Stimulated activated CD4-positive, alpha-beta T cell treated with anti-CD3 and anti-CD28 coated beads, Interleukin-4, amount 100 ng/mL, for 48 hours (primary cell): Measurements from ENCODE around the gene LRRC2.
"Not testable (repeated sequence)": the region's sequence is repeated elsewhere in the genome, so short reads cannot be mapped to it uniquely, and the experiment has no call there.

Source experiments
- DNase-seq, 2 donors: peaks; one replicate each; pipeline ENCODE4 v3.0.0-alpha.2; 2020; ENCODE audit warnings: low read depth in 2 of 2

Gene LRRC2

DNA sequence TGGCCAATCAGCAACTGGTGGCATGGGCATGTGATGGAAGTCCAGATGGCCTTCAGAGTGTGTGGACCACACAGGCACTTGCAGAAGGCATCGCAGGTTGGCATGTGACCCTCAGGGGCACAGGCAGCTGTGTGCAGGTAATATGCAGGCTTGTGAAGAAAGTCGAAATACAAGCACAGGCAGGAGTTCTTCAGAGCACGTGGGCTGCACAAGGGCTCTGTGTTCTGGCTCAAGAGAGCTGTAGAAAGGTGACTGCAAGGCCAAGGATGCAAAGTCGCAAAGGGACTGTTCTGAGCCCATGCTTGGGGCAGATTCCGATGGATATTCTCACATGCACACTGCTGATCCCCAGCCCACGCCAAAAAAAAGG, 8.3 kb downstream of the LRRC2 start:
- no peak for DNase-seq

DNA sequence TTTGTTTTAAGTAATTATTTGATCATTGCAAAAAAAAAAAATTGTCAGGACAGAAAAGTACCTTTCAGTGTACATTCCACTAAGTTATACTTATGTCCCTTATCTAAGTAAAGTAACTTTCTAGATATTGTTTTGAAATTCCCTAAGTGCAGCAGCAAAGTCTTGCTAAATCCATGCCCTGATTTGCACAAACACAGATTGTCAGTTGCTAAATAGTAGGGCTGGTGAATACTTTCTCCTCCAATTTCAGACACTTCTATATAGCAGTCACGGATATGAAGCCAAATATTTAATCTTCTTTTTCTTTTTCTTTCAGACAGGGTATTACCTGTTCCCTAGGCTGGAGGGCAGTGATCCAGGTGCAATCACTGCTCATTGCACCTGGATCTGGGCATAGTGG, 12.9 kb downstream of the LRRC2 start:
- no peak for DNase-seq

- DNase-seq: no peak
Observed at GRCh38 chr3:46552538-46552937, 13.6 kb downstream of the LRRC2 start.

GRCh38 chr3:46551615-46552014, 14.5 kb downstream of the LRRC2 start:
- no peak for DNase-seq

DNA sequence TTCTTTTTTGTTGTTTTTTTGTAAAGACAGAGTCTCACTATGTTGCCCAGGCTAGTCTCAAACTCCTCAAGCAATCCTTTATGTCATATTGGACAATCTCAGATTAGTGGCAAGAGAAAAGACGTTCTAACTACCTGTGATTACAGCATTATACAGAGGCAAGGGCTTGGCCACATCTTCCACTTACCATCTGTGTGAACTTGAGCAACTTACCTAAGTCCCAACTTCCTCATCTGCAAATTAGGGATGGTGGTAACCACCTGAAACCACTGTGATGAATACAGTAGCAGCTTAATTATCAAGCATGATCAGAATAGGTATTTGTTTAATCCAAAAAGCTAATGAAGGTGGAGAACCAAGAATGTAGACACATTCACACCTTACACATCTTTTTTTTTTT, 16.1 kb downstream of the LRRC2 start:
- DNase-seq: no peak

- no peak for DNase-seq
Observed at GRCh38 chr3:46549408-46549904, 16.6 kb downstream of the LRRC2 start.

GRCh38 chr3:46548611-46549010, 17.5 kb downstream of the LRRC2 start:
- not testable (repeated sequence) for DNase-seq

- no peak for DNase-seq
Observed at GRCh38 chr3:46546896-46547440, 19.1 kb downstream of the LRRC2 start.

GRCh38 chr3:46545818-46546630, 20.1 kb downstream of the LRRC2 start:
- DNase-seq: no peak

DNA sequence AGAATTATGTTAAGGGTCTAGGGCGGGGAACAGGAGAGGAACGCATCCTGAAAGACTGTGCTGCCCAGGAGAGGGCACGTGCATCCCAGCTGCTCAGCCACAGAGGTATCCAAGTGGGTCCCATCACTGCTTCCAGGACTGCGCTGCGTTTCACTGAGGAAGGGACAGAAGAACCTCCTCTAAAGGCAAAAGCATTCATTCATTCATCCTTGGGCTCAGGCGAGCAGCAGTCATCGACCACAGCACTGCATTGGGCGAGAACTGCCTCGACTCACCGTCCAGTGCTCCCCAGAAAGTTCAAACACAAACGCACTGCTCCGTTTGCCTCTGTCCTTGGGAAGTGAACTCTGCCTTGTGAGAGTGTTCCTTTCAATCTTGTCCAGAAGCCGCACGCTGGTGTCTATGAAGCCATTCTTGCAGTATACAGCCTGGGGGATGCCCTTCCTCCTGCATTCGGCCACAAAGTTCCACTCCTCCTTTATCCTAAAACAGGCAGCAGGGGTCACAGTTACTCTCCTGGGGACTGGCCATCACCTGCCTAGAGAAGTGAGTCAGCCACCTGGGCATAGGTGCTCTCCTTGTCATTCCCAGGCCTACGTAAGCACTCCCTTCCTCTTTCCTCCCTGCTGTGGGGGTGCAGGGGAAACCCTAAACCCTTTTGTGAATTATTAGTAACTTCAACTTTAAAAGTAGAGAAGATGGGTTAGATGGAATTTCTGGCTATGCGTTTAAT, 21.2 kb downstream of the LRRC2 start:
- DNase-seq: no peak

- no peak for DNase-seq
Observed at GRCh38 chr3:46542801-46543201, 23.3 kb downstream of the LRRC2 start.

GRCh38 chr3:46542344-46542743, 23.8 kb downstream of the LRRC2 start:
- DNase-seq: no peak

- DNase-seq: no peak
Observed at GRCh38 chr3:46541835-46542234, 24.3 kb downstream of the LRRC2 start.

DNA sequence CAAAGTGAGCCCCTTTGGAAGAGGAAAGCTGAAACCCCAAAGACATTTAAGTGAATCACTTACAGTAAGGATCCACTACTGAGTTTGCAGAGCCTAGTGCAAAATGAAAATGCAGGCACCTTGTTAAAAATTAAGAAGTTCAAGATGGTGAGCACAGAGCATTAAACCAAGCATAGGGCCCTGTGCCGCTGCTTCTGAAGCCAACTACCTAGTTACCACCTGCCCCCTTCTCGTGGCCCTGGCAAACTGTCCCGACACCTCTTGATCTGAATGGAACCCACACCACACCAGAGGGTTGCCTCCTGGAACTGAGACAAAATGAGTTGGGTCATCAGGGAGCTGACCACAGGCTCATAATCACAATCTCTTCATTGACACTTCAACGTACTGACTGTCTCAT, 25.6 kb downstream of the LRRC2 start:
- no peak for DNase-seq

DNA sequence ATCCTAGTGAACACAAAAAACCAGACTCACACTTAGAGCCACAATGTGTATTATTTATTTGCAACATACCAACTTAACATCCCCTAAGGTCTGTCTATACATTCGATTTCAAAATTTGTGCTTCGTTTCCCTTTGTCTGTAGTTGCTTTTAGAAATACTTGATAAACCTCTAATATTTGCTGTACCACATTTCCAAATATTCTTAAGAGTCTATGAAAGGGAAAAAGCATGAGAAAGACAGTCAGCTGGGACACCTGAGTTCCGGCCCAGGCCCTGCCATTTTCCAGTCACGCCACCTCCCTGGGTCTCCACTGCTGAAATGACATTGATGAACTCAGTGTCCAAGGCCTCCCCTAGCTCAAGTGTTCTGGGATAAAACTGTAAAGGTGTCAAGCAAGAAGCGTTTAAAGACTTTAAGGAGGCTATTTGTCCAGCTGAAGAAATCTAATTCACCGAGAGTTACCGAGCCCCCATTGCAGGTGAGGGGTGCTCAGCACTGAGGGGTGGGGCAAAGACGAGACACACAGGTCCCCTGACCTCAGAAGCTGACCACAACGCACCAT, 26.6 kb downstream of the LRRC2 start:
- no peak for DNase-seq

DNA sequence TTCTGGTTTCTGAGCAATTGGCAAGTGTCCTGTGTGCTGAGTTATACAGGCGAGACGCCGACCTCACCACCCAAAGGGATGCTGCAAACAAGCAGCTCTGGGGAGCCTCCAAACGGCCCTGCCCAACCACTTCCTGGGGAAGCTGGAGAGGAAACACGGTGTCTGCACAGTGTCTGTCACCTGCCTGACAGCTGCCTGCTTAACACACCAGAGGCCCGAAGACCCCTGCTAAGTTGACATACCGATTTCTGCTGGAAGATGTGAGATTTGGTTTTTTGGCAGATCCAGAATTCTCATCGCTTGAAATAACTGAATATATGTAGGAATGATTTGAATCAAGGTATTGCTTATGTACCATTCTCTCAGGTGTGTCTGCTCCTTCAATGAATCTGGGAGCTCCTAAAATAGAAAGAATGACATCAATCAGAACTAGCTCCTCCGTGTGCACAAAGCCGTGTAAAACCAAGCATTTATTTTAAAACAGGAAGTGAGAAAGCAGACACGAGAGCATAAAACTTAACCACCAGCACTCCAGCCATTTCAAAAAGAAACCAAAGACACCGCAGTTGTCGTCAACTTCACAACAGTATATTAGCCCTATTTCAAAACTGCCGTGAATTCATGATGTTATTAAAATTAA, 27.2 kb downstream of the LRRC2 start:
- peak; percentile 41 to 53 for DNase-seq

DNA sequence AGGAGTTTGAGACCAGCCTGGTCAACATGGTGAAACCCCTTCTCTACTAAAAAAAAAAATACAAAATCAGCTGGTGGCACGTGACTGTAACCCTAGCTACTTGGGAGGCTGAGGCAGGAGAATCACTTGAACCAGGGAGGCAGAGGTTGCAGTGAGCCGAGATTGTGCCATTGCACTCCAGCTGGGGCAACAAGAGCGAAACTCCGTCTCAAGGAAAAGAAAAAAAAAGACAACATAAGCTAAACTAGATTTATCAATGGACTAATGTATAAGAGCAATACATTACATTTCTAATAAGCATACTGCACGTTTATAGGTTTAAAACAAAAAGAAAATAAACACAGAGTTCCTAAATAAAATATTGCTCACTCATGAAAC, 27.7 kb downstream of the LRRC2 start:
- not testable (repeated sequence) for DNase-seq

GRCh38 chr3:46537779-46538178, 28.3 kb downstream of the LRRC2 start:
- DNase-seq: no peak

- no peak for DNase-seq
Observed at GRCh38 chr3:46537316-46537715, 28.8 kb downstream of the LRRC2 start.

GRCh38 chr3:46536758-46537157, 29.3 kb downstream of the LRRC2 start:
- DNase-seq: no peak

- no peak for DNase-seq
Observed at GRCh38 chr3:46535746-46536145, 30.4 kb downstream of the LRRC2 start.

GRCh38 chr3:46533091-46533490, 33.0 kb downstream of the LRRC2 start:
- DNase-seq: no peak
